GM23338 (cell line): ENCODE measurements around the gene GABRA1. TPM values are rescaled to one million over a fixed set of nuclear protein-coding genes. Genes with fewer than 3 reads are reported as not detected.
A peak's percentile ranks its signal among the peaks of the same experiment; 100 is the strongest.

Experiments used
- ATAC-seq: fragments of 200-7000 bp; cut with Tn5 transposase; 3 replicates; pipeline ENCODE4 v1.9.1; 2020
- DNase-seq: peaks from one replicate; pipeline ENCODE4 v3.0.0-alpha.2; 2015; ENCODE audit warnings: low spot score
- H2AFZ ChIP-seq: fragments of 200-600 bp; sonication (generic); 2 replicates; pipeline ENCODE4 v1.8.0; 2016; ENCODE audit warnings: antibody characterized with exemption, mild to moderate bottlenecking, moderate library complexity
- H3F3A ChIP-seq: fragments of 200-600 bp; sonication (generic); replicated peaks from 2 replicates; pipeline ENCODE4 v1.8.0; 2017; ENCODE audit warnings: antibody characterized with exemption, mixed run types, low read depth
- H3K27ac ChIP-seq: fragments of 200-600 bp; sonication (generic); 2 replicates; pipeline ENCODE4 v1.6.1; 2016; ENCODE audit warnings: low read depth
- H3K27me3 ChIP-seq: fragments of 200-600 bp; sonication (generic); 2 replicates; pipeline ENCODE4 v1.8.0; 2016; ENCODE audit warnings: mild to moderate bottlenecking, mixed run types, moderate library complexity; ENCODE audit not compliant: insufficient read depth
- H3K36me3 ChIP-seq: fragments of 200-600 bp; sonication (generic); 2 replicates; pipeline ENCODE4 v1.8.0; 2016; ENCODE audit warnings: mild to moderate bottlenecking; ENCODE audit not compliant: insufficient read depth
- H3K4me1 ChIP-seq: fragments of 200-600 bp; sonication (generic); 2 replicates; pipeline ENCODE4 v1.8.0; 2016; ENCODE audit warnings: mild to moderate bottlenecking, moderate library complexity; ENCODE audit not compliant: insufficient read depth
- H3K4me2 ChIP-seq: fragments of 200-600 bp; sonication (generic); 2 replicates; pipeline ENCODE4 v1.7.1; 2017; ENCODE audit warnings: mixed run types
- H3K4me3 ChIP-seq: fragments of 200-600 bp; sonication (generic); 2 replicates; pipeline ENCODE4 v1.6.1; 2016; ENCODE audit warnings: mixed run types
- H3K79me2 ChIP-seq: fragments of 200-600 bp; sonication (generic); replicated peaks from 2 replicates; pipeline ENCODE4 v1.8.0; 2017; ENCODE audit warnings: mild to moderate bottlenecking; ENCODE audit not compliant: insufficient read depth
- H3K9me2 ChIP-seq: fragments of 200-600 bp; sonication (generic); 2 replicates; pipeline ENCODE4 v1.8.0; 2017; ENCODE audit not compliant: insufficient read depth
- H4K20me1 ChIP-seq: fragments of 200-600 bp; sonication (generic); replicated peaks from 2 replicates; pipeline ENCODE4 v1.8.0; 2017; ENCODE audit warnings: mild to moderate bottlenecking; ENCODE audit not compliant: insufficient read depth
- H3K27ac Mint-ChIP-seq: 2 replicates; pipeline ENCODE4 v1.8.0; 2020; ENCODE audit warnings: inconsistent platforms, mild to moderate bottlenecking, moderate library complexity, mixed read lengths
- H3K27me3 Mint-ChIP-seq: 3 replicates; pipeline ENCODE4 v1.8.0; 2022; ENCODE audit warnings: low read depth, mild to moderate bottlenecking, moderate library complexity, mixed read lengths, inconsistent platforms; ENCODE audit not compliant: insufficient read depth, poor library complexity
- H3K36me3 Mint-ChIP-seq: 3 replicates; pipeline ENCODE4 v1.8.0; 2021; ENCODE audit warnings: low read depth, mild to moderate bottlenecking, inconsistent platforms, moderate library complexity, mixed read lengths
- H3K4me1 Mint-ChIP-seq: 3 replicates; pipeline ENCODE4 v1.8.0; 2020; ENCODE audit warnings: mild to moderate bottlenecking, inconsistent platforms, mixed read lengths
- H3K4me3 Mint-ChIP-seq: 3 replicates; pipeline ENCODE4 v1.8.0; 2021; ENCODE audit warnings: moderate library complexity, mild to moderate bottlenecking, inconsistent platforms, mixed read lengths
- H3K9me3 Mint-ChIP-seq: 3 replicates; pipeline ENCODE4 v1.8.0; 2020; ENCODE audit warnings: moderate library complexity, mild to moderate bottlenecking, inconsistent platforms, mixed read lengths
- CREB1 ChIP-seq: fragments of 250-450 bp; sonication (Bioruptor Pico); IDR thresholded peaks from 2 replicates; pipeline ENCODE4 v1.5.0; 2020; ENCODE audit warnings: low read depth, mild to moderate bottlenecking, moderate library complexity
- ETS1 ChIP-seq: IDR thresholded peaks from 2 replicates; pipeline ENCODE4 v1.6.1; 2016; ENCODE audit warnings: antibody characterized with exemption
- EZH2 ChIP-seq: fragments of 200-600 bp; sonication (generic); IDR thresholded peaks from one replicate; pipeline ENCODE4 v1.8.0; 2017; ENCODE audit warnings: antibody characterized with exemption, mild to moderate bottlenecking, low read depth; ENCODE audit not compliant: unreplicated experiment
- JUNB ChIP-seq: IDR thresholded peaks from one replicate; pipeline ENCODE4 v1.6.1; 2016; ENCODE audit warnings: antibody characterized with exemption; ENCODE audit not compliant: unreplicated experiment
- NANOG ChIP-seq: IDR thresholded peaks from 2 replicates; pipeline ENCODE4 v1.6.1; 2016; ENCODE audit warnings: antibody characterized with exemption, borderline replicate concordance
- POLR2AphosphoS5 ChIP-seq: IDR thresholded peaks from 2 replicates; pipeline ENCODE4 v1.6.1; 2016; ENCODE audit warnings: antibody characterized with exemption, low read depth
- REST ChIP-seq: IDR thresholded peaks from one replicate; pipeline ENCODE4 v1.6.1; 2018; ENCODE audit warnings: antibody characterized with exemption; ENCODE audit not compliant: unreplicated experiment
- STAT1 ChIP-seq: IDR thresholded peaks from one replicate; pipeline ENCODE4 v1.6.1; 2016; ENCODE audit warnings: antibody characterized with exemption; ENCODE audit not compliant: unreplicated experiment
- ZNF462 ChIP-seq: fragments of 250-450 bp; sonication (Bioruptor Pico); IDR thresholded peaks from 2 replicates; pipeline ENCODE4 v1.5.0; 2020; ENCODE audit warnings: mild to moderate bottlenecking, moderate library complexity
- polyA plus RNA-seq: library from polyadenylated mRNA; unstranded; fragments of >200 nt; fragmentation: Nextera tagmentation; extraction: Ambion mirVana; gene quantifications from 2 replicates; pipeline ENCODE4 v1.2.1, GENCODE V29; 2016
- total RNA-seq: library from RNA; depleted of rRNA; stranded (reverse); fragments of >200 nt; shearing (Covaris generic); gene quantifications from 2 replicates; pipeline ENCODE4 v1.2.3, GENCODE V29; 2014

Gene GABRA1
- total and polyA plus RNA-seq, 2 experiments from 2014 or later: 0.52 TPM

- ATAC-seq (no peak), DNase-seq (no peak)
Observed at GRCh38 chr5:161895514-161895913, 47.6 kb downstream of the GABRA1 start.

GRCh38 chr5:161897033-161897432, 49.1 kb downstream of the GABRA1 start:
- Histone ChIP-seq H3K36me3 (no peaks in the 10 kb centered on the region), H3F3A (no peaks in the 10 kb centered on the region), H2AFZ (no peak overlapping the region), H3K4me3 (no peak overlapping the region), H3K4me1 (no peaks in the 10 kb centered on the region), H4K20me1 (no peaks in the 10 kb centered on the region), H3K79me2 (no peaks in the 10 kb centered on the region), H3K4me2 (no peak overlapping the region), H3K27ac (no peak overlapping the region), H3K27me3 (no peaks in the 10 kb centered on the region), H3K9me2 (no peaks in the 10 kb centered on the region)
- Mint-ChIP-seq H3K36me3 (no peaks in the 10 kb centered on the region), H3K4me1 (no peaks in the 10 kb centered on the region), H3K4me3 (no peak overlapping the region), H3K9me3 (no peaks in the 10 kb centered on the region), H3K27me3 (no peaks in the 10 kb centered on the region), H3K27ac (peak overlapping the region; percentile 78)
- ATAC-seq (no peak), DNase-seq (no peak)
- TF ChIP-seq REST: no peak
- no peak for TF ChIP-seq ZNF462 (CRISPR knock-in tag)
- TF ChIP-seq JUNB: no peak
- TF ChIP-seq ETS1: no peak
- TF ChIP-seq STAT1: no peak
- no peak for TF ChIP-seq EZH2
- TF ChIP-seq NANOG: no peak
- TF ChIP-seq POLR2AphosphoS5: no peak

More at GRCh38 chr5:161895514-161895913, 47.6 kb downstream of the GABRA1 start:
- H3K36me3 ChIP-seq: no peaks in the 10 kb centered on the region
- no peaks in the 10 kb centered on the region for H3F3A ChIP-seq
- no peaks in the 10 kb centered on the region for H3K36me3 Mint-ChIP-seq
- H3K9me2 ChIP-seq: no peaks in the 10 kb centered on the region
- no peak overlapping the region for H3K27ac ChIP-seq
- H3K4me3 Mint-ChIP-seq: no peak overlapping the region
- TF ChIP-seq ETS1 (no peak), CREB1 (CRISPR knock-in tag) (no peak)
- H3K9me3 Mint-ChIP-seq: no peaks in the 10 kb centered on the region
- no peak overlapping the region for H3K27ac Mint-ChIP-seq
- H4K20me1 ChIP-seq: no peaks in the 10 kb centered on the region
- no peak overlapping the region for H3K4me2 ChIP-seq
- H3K79me2 ChIP-seq: no peaks in the 10 kb centered on the region
- no peak overlapping the region for H2AFZ ChIP-seq
- no peaks in the 10 kb centered on the region for H3K27me3 ChIP-seq
- peaks cover 5% of the 10 kb centered on the region; the same call in 2 of the 3 replicates for H3K4me1 Mint-ChIP-seq
- no peaks in the 10 kb centered on the region for H3K27me3 Mint-ChIP-seq
- peaks cover 6% of the 10 kb centered on the region; the same call in 1 of the 2 replicates for H3K4me1 ChIP-seq
- no peak overlapping the region for H3K4me3 ChIP-seq
